Activated naive CD4-positive, alpha-beta T cell treated with Interleukin-2 at 50 U/mL for 16 hours (primary cell): Measurements from ENCODE around the gene SF3B6.

Experiments used
- DNase-seq: peaks from one replicate; pipeline ENCODE4 v3.0.0-alpha.2; 2020

SF3B6 gene

GRCh38 chr2:24088821-24089359, 12.8 kb upstream of the SF3B6 start:
- no peak for DNase-seq

- no peak for DNase-seq
These were observed 10.9 kb upstream of the SF3B6 start for GRCh38 chr2:24087032-24087431.

- no peak for DNase-seq
These were observed 10.1 kb upstream of the SF3B6 start for GRCh38 chr2:24086241-24086640.

- no peak for DNase-seq
These were observed 9.0 kb upstream of the SF3B6 start for GRCh38 chr2:24085200-24085489.

DNA sequence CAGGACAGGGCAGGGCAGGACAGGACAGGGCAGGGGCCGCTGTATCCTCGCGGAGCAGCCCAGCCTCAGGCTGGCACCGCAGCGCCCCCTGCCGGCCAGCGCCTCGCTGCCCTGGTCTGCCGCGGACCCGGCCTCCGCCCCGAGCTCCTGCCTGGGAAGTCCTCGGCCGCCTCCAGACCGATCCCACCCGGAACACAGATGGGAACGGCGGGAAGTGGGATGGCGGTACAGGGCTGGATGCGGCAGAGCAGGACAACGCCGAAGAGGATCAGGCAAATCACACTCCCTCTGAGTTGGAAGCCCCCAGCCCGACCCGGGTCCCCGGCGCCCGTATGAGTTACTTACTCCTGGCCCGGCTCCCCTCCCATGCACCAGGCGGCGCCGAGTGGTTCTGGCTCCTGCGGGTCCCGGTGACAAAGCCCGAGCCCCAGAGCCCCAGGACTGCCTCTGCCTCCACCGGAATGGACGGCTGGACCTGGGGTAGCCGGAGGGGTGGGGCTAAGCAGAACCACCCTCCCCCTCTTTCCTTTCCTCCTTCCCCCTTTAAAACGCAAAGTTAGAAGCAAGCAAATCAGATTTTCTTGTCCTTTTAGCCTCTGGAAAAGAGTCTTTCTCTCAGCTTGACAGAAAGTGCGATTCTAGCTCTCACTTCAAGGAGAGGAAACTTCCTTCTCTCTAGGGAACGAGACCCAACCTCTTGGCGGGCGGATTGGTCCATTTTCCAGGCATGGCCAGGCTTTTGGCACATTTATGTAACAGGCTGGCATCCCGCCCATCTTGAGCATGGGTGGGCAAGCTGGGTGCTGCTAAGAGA, 8.5 kb upstream of the SF3B6 start, which contains the start of gene TP53I3:
TSS of gene TP53I3 (minus strand) at position 449 of the 814 bp plus-strand sequence. CDS start 508 bp downstream, outside the sequence.
- peak; percentile 85 for DNase-seq

DNA sequence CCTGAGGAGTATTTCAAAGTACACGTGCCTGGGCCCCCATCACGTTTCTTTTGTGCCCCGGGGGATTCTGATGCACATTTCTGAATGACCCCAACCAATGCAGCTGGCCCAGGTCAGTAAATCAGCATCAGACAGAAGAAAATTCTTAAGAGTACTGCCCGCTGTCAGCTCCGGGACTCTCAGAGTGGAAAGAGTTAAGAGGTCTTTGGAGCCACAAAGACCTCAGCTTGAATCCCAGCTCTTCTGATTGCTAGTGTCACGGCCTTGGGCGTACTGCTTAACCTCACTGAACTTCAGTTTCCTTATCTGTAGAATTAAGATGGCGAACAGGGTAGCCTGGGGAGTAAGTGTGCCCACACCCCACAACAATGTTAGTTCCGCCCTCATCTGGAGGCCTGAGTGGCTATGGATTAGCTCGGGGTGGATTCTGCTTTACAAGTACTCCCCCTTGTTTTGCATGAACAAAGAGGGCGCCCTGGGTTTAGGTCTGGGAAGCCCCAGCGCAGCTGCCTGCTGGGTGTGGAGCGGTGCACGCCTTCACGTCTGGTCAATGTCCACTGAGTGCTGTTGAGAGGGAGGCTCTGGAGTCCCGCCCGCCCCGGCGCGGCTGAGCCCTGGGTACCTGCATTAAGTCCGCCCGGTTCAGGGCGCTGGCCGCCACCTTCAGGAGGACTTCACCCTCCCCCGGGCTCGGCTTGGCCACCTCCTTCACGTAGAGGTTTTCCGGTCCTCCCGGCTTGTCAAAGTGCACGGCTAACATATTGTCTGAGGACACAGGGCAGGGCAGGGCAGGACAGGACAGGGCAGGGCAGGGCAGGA, 7.7 kb upstream of the SF3B6 start:
- DNase-seq = no peak

GRCh38 chr2:24082787-24083566, 6.9 kb upstream of the SF3B6 start:
- DNase-seq = no peak

GRCh38 chr2:24080701-24081100, 4.6 kb upstream of the SF3B6 start:
- DNase-seq = no peak

- no peak for DNase-seq
These were observed 1.8 kb upstream of the SF3B6 start for GRCh38 chr2:24077879-24078278.

- DNase-seq = no peak
These were observed 1.4 kb upstream of the SF3B6 start for GRCh38 chr2:24077535-24077877.

DNA sequence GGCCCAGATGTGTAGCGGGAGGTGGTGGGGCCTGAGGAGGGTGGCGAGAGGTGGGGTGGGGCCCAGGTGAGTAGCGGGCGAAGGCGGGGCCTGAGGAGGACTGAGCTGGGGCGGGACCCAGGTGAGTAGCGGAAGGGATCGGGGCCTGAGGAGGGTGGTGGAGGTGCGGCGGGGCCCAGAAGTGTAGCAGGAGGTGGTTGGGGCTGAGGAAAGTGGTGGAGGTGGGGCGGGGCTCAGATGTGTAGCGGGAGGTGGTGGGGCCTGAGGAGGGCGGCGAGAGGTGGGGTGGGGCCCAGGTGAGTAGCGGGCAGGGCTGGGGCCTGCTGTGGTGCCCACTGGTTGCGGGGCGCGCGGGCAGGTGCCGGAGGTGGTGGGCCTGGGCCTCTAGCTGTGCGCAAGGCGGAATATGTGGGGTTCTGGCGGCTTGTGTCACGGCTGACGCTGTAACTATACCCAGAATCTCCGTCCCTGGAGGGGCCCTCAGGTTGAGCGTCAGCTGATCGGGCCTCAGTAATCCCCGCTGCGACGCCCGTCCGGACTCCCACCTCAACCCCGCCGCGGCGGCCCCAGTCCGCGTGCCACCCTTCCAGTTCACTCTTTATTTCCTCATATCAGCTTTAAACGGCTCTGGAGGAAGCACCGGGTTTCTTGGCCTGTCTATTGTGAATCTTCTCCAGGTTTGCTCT, 866 bp upstream of the SF3B6 start:
- no peak for DNase-seq

DNA sequence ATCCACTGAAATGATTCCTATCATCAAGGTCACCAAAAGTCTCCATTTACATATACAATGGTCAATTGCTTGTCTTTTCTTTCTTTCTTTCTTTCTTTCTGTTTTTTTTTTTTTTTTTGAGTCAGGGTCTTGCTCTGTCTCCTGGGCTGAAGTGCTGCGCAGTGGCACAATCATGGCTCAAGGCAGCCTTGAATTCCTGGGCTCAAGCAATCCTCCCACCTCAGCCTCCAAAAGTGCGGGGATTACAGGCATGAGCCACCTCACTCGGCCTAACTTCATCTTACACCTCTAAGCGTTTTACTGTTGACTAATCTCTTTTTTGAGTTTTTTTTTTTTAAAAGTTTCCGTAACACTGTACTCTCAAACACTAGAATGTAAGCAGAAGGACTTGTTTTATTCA, 867 bp downstream of the SF3B6 start:
- no peak for DNase-seq

DNA sequence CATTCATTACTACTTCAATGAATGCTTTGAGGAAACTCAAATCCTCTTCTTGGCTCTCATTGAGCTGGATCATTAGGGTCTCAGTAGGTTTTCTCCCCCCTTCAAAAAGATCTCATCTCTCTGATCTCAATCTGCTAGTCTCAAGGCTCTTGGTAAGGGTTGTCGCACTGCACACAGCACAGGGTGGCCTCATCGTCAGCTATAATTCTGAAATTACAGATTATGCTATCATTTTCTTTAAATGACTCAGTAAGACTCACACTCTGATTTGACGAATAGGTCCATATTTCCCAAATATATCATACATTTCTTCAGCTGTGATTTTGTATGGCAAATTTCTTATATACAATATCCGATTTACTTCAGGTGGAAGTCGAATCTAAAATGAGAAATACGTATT, 2.3 kb downstream of the SF3B6 start:
- DNase-seq = no peak

DNA sequence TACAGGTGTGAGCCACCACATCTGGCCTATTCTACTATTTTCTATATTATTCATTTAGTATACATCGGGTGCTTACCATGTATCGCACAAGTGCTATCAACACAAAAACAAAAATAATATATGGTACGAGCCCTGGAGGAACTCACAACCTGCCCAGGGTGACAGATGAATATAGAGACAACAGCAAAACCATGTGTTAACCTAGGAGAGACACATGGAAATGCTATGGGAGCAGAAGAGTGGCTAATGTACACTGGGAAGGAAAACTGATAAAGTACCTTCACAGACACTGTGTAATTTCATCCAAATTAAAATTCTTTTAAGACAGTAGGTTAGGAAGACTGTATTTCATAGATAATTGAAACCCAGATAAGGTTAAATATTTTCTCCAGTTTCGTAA, 3.9 kb downstream of the SF3B6 start:
- DNase-seq = no peak

- no peak for DNase-seq
These were observed 10.8 kb downstream of the SF3B6 start for GRCh38 chr2:24065341-24065740.

GRCh38 chr2:24058564-24059271, 17.4 kb downstream of the SF3B6 start:
- no peak for DNase-seq

DNA sequence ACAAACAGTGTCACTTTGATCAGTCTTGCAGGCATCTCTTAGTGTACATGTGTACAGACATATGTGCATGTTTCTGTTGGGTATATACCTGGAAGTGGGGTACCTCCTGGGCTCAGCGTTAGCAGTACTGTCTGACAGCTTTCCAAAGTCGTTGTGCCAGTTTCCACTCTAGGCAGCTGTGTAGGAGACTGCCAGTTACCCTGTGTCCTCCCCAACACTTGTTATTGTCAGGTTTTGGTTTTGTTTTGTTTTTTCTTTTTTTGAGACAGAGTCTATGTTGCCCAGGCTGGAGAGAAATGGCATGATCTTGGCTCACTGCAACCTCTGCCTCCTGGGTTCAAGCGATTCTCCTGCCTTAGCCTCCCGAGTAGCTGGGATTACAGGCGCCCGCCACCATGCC, 20.4 kb downstream of the SF3B6 start:
- no peak for DNase-seq

- DNase-seq = no peak
These were observed 21.6 kb downstream of the SF3B6 start for GRCh38 chr2:24054366-24055010.

GRCh38 chr2:24052951-24053350, 23.2 kb downstream of the SF3B6 start:
- DNase-seq = no peak

DNA sequence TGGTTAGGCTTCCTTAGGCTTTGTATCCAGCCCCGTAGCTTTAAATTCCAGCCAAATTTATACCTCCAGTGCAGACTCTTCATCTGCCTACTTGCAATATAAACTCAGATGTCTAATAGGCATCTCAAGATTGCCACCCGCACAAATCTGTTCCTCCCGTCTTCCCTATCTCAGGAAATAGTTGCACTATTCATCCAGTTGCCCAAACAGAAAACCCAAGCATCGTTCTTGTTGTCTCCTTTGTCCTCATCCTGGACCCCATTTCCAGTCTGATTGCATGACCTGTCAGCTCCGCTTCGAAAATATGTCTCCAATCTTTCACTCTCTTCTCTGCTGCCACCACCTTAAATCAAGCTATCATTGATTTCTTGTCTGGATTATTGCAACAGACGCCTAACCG, 24.3 kb downstream of the SF3B6 start:
- no peak for DNase-seq
